ENCODE data around the gene P2RX1.

DNA sequence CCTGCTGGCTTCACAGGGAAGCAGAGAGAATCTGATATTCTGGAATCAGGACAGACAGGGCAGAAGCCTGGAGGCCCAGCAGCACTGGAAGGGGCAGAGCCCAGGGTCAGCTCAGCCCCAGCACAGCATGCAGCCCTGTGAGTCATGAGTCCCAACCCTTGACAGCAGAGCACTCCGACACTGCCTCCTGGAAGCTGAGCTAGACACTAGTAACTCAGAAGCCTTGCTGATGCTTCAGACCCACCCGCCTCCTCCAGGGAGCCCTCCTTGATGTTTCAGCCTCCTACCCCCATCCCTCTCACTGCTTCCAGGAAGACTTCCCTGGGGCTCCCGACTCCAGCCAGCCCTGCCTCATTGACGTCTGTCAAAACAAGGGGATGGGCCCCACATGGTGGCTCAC lies 30.3 kb downstream of the P2RX1 start:
- TF ChIP-seq, protein P1, sequence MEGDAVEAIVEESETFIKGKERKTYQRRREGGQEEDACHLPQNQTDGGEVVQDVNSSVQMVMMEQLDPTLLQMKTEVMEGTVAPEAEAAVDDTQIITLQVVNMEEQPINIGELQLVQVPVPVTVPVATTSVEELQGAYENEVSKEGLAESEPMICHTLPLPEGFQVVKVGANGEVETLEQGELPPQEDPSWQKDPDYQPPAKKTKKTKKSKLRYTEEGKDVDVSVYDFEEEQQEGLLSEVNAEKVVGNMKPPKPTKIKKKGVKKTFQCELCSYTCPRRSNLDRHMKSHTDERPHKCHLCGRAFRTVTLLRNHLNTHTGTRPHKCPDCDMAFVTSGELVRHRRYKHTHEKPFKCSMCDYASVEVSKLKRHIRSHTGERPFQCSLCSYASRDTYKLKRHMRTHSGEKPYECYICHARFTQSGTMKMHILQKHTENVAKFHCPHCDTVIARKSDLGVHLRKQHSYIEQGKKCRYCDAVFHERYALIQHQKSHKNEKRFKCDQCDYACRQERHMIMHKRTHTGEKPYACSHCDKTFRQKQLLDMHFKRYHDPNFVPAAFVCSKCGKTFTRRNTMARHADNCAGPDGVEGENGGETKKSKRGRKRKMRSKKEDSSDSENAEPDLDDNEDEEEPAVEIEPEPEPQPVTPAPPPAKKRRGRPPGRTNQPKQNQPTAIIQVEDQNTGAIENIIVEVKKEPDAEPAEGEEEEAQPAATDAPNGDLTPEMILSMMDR (IDR thresholded peaks at IDR 0.05; ENCODE audit: low read length): no peak
- TF ChIP-seq EZH2phosphoT487 (IDR thresholded peaks at IDR 0.05; ENCODE audit: low read length) (no peak), EZH2 (optimal IDR thresholded peaks at IDR 0.05; ENCODE audit: low read depth, low read length) (no peak)

All from MM.1S (cell line).